ENCODE results near the gene ILDR2.

ILDR2 gene

DNA sequence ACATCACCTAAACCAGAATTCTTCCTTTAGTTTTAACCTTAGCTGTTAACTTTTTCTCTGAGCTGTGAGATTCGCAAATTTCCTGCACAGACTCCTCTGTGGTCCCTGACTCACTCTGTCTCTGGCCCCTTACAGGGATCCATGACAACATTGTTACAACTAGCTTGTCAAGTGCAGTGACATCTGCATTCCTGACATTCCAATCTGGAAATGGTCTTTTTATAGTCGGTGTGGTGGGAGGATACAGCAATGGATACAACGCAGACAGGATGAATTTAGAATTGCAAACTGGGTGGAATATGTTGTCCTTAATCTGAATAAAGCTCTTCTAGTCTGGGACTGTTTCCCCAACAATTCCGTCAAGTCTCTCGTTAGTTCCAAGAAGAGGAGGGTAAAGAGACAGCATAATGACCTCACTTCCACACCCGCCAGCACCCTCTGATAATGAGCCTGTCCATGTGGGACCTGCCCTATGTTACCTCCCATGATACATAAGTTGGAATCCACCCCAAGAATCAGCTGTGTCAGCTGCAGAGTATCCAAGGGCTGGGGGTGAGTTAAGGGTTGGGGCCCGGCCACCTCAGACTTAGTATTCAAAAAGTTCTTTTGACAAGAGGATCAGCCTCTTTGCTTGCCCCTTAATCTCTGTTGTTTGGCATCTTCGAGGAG is 49.4 kb downstream of the ILDR2 start:
- peak; percentile 92 for DNase-seq (ENCODE audit: low read depth, low spot score)

DNA sequence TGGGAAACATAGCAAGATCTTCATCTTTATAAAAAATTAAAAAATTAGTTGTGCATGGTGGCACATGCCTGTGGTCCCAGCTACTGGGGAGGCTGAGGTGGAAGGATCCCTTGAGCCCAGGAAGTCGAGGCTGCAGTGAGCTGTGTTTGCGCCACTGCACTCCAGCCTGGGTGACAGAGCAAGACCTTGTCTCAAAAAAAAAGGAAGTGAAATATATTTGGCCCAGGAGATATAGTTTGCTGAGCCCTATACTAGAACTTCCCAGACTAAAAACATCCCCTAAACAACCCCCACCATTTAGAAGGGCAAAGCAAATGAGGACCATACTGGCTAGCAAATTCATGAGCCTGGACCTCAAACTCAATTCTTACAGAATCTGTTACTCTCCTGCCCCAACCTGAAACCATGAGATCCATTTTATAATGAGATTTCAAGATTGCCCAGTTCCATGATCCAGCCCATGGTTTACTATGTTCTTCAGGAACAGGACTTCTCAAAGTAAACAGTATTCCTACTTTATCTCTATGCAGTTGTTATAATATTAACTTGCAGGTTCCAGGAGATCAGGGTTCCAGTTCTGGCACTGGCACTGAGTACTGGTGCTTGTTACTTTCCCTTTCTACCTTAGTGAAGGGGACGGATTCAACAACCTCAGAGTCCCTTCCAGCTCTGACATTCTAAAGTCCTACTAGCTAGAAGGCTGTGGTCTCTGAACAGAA is 50.4 kb downstream of the ILDR2 start:
- no peak for DNase-seq (ENCODE audit: low read depth, low spot score)

DNA sequence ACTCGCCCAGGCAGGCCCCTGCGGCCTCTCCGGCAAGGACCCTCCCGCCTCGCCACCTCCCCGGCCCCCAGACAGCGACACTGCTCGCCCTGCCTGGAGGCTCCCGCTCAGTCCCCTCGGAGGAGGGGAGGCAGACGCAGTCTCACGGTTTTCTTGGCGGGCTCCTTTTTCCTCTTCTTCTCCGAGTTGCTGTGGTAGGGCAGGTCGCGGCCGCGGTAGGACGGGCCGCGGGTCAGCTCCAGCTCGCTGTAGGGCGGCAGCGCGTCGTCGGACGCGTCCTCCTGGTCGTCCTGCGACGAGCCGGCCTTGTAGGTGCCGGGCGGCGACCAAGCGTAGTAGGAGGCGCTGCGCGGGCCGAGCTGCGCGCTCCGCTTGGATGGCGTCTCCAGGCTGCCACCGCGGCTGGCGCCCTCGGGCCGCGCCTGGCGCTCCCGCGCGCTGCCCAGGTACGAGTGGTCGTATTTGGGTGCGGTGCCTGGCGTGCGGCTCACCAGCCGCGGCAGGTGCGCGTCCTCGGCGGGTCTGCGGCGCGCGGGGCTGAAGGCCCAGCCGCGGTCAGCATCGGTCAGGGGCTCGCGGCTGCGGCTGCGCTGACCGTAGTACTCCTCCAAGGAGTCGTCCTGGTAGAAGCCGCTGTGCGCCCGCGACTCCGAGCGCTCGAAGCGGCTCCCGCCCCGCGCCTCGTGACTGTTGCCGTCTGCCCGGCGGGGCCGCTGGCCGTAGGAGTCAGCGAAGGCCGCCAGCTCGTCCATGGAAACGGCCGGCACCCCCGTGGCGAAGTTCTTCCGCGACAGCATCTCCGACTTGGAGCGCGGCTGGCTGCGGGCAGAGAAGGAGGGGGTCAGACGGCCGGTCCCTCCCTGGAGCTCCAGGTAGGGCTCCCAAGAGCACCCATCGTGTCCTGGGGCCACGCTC is 54.5 kb downstream of the ILDR2 start:
- DNase-seq (ENCODE audit: low read depth, low spot score) = peak; percentile 53

DNA sequence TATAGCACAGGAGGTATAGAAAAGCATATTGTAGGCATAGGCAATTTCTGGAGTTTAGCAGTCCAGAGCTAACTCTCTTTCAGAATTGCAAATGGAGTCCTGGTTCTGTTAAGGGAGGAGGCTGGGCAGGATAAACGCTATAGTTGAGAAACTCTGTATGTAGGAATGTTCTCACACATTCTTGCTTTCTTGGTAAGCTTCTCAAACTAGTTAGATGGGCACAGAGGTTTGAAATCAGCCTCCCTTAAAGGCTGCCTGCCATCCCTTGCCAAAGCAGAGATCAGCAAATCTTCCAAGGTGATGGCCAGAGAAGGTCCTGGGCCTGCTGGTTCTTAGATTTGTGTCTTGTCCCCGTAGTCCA is 56.4 kb downstream of the ILDR2 start:
- no peak for DNase-seq (ENCODE audit: low read depth, low spot score)

DNA sequence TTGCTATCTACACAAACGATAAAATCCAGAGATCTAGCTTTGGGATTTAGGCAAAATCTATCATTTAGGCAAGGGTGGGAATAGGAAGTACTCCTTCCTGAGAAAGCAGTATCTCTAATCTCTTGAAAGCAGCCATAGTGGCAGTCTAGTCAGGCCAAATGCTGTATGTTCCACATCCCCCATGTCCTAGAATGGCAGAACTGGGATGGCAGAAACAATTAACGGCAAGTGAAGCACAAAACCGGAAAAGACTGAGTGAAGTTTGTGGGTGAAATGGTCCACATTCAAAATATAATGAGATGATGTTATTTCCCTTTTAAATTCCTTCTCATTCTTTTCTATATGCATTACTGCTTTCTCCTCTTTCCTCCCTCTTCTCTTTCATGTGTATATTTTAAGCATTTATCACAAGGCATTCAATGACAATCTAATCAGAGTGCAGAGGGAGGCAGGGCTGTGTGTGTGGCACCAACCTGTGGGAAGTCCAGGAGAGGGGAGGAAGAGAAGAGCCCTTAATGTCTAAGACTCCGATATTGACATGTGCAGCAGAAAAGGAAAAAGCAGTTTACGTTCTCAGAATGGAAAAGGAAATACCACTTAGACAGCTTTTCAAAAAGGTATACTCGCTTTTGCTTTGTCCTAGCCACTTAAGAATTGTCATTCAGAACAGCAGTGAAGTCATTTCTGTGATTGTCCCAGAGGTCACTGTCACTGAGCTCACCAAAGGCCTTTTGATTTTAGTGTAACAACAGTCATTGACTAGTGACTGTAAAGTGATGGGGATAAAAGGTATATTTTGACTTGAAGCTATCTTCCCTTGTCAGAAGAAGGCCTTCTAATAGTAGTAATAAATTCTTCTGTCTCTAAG is 57.0 kb downstream of the ILDR2 start:
- no peak for DNase-seq (ENCODE audit: low read depth, low spot score)

DNA sequence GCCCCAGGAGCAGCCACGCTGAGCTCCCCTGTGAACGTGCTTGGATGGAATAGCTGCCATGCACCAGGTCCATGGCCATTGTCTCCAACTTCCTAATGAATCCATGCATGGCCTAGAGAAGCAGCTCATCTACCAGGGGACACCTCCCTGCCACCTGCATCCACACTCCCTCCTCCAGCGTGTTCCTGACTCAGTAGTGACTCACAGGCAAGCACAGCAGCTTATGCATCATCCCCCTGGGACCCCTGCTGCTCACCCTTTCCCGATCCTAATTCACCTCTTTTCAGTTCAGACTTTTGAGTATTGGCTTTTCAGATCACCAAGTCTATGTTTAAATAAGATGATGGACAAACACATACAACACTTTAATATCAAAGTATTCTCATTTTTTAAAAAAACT is 59.4 kb downstream of the ILDR2 start:
- peak; percentile 40 for DNase-seq (ENCODE audit: low read depth, low spot score)

DNA sequence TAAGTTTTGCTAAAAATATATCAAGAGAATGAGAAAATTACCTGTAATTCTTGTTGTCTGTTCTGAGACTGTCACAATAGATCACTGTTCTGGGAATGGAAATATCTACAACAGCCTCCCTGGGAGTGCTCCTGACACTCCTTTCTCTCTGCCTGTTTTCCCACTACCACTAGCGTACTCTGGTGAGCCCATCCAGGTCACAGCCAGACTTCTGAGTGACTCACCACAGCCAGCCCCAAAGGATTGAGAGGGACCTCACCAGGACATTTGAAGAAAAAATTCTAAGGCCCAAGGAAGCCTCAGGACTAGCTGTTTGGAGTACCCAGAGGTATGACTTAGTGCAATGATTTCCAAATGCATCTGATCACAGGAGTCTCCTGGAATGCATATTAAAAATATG is 60.3 kb downstream of the ILDR2 start:
- DNase-seq (ENCODE audit: low read depth, low spot score) = peak; percentile 42

DNA sequence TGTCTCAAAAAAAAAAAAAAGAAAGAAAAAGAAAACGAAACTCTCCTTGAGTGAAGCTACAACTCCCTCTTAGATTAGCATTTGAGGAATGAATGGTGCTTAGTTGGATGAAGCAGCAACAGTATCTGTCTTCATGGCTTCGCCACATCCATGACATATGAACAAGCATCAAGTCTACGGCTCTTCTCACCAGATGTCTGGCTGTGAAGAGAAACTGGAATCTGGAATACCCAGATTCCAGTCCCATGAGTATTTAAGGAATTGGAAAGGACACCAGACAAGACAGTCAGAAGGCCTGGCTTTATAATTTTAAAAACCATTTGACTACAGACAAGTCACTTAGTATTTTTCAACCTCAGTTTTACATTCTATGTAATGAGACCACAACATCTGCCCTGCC is 61.2 kb downstream of the ILDR2 start:
- no peak for DNase-seq (ENCODE audit: low read depth, low spot score)

DNA sequence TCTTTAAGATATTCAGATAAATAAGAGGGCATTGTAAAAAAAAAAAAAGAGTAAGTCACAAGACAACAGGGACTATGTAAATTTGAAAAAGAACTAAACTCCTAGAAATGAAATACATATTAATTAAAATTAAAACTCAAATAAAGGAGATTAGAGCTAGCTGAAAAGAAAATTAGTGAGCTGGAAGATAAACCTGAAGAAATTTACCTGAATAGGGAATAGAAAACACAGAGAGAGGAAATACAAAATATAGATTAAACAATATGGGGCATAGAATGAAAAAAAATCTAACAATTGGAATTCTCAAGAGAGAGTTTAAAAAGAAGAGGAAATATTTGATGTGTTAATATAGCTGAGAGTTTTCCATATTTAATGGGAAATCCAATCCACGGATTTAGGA is 63.7 kb downstream of the ILDR2 start:
- DNase-seq (ENCODE audit: low read depth, low spot score) = no peak

DNA sequence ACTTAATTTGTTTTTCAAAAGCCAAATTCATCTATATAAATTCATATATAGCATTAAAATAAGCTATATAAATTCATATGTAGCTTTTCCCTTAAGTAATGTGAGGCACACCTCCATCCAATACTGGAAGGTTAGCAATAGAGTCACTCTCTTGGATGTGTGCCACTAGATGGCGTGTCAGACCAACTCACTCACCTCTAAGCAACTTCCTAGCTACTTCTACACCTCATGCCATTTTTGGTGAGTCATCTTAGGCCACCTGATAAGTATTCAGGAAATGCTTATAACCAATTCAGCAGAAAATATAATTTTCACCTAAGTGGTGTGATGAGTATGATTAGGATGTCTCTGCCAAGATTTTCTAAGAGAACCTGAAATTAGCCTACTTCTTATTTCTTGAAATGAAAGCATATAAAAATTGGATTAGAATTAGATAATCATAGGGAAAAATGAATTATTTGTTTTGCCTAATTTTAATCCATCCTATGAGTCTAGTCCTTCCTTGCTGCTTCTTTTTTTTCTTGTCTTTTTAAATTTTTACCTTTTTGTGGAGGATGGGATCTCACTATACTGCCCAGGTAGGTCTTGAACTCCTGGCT is 64.8 kb downstream of the ILDR2 start:
- DNase-seq (ENCODE audit: low read depth, low spot score) = peak; percentile 95

DNA sequence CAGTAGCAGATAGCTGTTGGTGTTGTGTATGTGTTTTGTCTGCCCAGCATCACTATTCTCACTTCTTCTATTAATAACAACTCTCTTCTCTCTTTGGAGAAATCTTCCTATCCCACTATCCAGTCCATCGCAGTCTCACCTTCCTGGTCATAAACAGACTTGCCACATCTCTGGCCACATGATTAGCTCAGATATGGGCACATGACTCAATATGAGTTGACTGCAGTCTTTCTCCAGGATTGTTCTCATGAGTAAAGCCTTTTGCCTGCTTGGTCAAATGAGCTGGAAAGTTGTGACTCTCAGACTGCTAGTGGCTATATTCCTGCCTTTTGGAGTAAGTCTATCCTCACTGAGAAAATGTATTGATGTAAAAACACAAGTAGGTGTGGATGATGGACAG is 66.4 kb downstream of the ILDR2 start:
- peak; percentile 35 for DNase-seq (ENCODE audit: low read depth, low spot score)

DNA sequence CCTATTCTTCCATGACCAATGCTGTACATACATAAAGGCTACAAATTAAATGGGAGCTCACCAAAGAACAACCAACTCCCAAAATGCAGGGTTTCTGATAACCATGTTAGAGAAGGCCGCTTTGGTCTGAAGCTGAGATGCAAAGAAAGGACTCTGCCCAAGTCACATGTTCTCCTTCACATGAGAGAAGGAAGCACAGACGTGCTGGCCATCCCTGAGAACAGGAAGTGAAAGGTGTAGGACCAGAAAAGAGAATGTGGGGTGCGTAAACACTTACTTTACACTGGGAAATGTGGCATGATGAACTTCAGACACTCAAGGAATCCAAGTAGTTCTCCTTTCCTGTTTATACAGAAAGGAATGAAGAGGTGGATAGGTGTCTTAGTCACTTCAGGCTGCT is 67.6 kb downstream of the ILDR2 start:
- no peak for DNase-seq (ENCODE audit: low read depth, low spot score)

DNA sequence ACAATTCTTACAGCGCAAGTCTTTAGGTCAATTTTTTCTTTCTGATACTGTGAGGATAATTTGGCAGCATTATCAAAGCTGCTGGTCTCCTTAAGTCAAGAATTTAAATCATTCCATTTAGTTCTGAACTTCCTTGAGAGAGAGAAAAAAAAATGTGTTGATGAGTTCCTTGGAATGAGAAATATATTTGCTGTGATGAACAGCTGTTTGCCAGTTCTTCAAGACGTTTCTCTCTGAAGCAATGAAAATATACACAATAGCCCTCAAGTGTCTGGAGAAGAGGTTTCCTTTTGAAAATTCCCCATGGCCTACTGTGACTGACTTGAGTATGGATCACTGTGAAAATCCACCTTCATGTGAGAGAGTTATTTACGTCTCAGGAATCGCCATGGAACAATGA is 68.3 kb downstream of the ILDR2 start:
- DNase-seq (ENCODE audit: low read depth, low spot score) = no peak

DNA sequence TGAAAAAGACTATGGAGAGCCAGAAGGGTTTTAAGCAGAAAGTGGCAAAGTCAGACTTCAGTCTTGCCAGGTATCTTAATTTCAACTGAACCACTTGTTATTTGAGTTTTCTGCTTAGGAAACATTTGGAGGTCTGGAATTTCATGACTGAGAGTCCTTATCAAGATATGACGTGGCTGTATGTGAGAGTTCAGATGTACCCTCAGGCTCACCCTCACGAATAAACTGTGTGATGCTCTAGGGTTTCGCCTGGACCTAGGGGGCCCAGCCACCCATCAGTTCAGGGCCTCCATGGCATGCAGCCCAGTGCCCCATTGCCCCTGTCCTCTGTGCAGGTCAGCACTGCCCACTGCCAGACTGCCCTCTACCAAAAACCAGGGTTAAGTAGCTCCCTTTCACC is 68.7 kb downstream of the ILDR2 start:
- DNase-seq (ENCODE audit: low read depth, low spot score) = peak; percentile 64

DNA sequence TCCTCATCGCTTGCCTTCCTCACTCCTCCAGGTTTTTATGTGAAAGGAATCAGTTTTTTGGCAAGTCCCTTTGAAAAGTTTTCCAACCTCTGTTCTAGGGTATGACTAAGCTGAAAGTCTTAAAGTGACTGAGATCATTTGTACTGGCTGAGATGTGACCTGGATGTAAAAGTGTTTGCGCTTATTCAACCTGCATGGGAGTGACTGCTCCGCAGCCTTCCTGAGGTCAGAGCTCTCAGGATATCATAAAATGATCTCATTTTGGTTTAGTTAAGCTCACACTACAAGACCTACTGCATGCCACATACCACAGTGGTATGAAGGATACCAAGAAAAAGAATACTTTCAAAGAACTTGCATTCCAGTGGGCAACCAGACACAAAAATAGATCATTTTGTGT is 69.4 kb downstream of the ILDR2 start:
- DNase-seq (ENCODE audit: low read depth, low spot score) = peak; percentile 96

DNA sequence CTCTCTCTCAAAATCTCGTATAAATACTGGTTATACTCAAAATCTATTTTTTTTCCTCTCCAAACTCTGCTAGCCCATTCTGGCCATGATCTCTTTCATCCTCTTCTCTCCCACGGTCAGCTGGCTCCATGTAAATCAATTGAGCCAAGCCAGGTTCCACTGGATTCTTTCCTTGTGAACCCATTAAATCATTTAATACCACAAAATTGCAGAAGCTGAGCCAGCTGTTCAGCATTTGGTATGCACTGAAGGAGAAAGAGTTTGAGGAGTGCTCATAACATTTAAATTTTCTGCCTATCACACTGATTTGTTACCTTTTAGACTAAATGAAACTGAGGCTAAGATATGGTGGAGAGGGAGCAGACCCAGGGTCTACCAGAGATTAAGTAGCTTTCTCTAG is 70.2 kb downstream of the ILDR2 start:
- peak; percentile 86 for DNase-seq (ENCODE audit: low read depth, low spot score)

DNA sequence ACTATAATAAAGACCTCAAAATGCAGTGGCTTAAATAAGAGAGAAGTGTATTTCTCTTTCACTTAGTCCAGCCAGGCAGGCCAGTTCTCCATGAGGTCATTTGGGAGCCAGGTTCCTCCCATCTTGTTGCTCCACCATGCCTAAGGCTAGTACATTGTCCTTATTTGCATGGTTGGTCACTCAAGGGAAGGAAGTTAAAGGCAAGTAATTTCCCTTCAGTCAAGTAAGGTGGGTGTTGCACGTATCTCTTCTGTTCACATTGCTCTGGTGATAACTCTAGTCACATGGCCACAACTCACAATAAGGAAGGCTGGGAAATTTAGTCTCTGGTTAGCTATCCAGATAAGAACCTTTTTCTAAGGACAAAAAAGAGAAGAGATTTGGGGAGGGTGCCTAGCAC is 72.1 kb downstream of the ILDR2 start:
- DNase-seq (ENCODE audit: low read depth, low spot score) = no peak

DNA sequence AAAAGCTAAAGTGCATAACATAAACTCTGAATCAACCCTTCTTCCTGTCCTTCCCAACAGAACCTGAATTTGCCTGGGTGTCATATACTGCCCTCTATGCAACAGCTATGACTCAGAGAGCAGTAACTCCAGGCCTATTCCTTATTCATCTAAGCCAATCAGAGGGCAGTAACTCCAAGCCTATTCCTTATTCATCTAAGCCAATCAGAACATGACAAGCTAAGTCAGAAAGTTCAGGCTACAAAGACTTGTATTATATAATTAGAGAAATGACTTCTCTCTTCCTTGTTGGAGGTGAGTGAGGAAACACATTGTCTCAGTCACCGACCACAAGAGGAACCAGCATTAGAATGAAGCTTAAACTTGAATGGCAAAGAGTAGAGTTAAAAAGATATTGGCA is 73.1 kb downstream of the ILDR2 start:
- DNase-seq (ENCODE audit: low read depth, low spot score) = peak; percentile 42

DNA sequence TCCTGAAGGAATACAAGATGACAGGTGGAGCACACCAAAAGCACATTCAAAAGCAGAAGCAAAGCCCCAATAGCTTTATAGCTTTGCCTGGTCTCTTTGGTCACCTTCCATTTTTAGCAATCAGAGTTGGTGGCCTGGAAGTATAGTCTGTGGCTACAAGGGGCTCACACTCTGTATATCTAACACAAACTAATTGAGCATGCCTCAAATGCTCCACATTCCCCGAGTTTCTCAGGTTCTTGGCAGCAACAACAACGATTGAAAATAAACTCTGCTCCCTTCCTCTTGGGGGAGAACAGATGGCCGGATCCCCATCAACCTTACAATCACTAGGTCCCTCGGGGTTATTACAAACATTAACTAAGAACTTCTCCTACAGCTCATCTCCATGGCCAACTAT is 74.4 kb downstream of the ILDR2 start:
- peak; percentile 79 for DNase-seq (ENCODE audit: low read depth, low spot score)

DNA sequence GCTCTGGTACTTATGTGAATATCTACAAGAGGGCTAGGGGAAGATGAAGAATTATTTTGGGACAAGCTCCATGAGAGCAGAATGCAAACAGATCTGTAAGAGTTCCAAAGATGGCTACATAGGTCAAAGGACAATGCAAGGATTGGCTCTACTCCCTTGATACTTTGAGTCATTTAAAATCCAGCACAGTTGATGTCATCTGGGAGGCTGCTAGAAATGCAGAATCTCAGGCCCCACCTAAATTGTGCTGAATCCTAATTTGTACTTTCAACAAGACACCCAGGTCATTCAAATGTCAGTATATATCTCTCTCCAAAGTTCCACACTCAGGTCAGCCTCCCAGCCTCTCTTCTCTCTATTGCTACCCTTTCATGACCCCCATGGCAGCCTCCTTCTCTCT is 75.6 kb downstream of the ILDR2 start:
- DNase-seq (ENCODE audit: low read depth, low spot score) = no peak

DNA sequence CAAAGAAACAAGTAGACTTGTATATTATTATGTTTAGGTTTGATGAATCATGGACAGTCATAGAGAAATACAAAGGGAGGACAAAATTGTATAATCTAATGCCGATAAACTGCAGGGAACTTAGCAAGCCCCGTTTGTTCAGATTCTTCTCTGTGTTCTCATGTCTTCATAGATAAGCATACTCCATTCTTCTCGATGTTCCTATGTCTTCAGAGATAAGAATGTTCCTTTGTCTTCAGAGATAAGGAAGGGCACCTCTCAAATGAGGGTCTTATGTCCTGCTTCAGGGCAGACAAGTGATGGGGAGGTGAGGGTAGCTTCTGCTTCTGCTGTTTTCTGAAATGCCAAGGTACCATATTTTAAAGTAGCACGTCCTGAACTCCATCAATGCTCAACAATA is 79.6 kb downstream of the ILDR2 start:
- DNase-seq (ENCODE audit: low read depth, low spot score) = no peak

Measured in astrocyte of the hippocampus (primary cell).